Activated gamma-delta T cell (primary cell): Measurements from ENCODE around the gene SLC12A5.

Experiments used
- DNase-seq: peaks from one replicate; lab custom pipeline; 2025; lab: John Stamatoyannopoulos, UW

SLC12A5 gene

DNA sequence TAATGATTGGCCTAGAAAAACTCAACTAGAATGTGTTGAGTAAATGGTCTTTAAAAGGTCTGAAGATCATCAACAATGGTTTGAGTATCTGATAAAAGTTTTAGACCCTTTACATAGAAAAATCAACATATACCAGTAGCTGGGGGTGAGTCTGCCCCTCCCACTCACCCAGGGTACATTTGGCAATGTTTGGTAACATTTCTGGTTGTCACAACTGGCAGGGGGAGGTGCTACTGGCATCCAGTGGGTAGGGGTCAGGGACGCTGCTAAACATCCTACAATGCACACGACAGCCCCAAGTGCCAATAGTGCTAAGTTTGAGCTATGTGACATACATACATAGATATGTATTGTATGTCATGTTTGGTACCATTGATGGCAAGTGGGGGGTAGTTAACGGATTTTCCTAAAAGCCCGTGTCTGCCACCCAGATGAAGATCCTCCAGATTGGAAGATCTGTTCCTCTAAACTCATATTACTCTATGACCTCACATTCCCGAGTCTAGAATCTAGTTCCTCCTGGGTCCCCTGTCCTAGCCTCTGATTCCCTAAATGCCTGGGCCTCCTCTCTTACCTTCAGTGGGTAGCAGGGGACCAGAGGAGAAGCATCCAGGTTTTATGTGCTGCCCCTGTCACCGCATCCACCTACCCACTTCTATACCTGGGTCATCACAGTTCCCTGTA is 22.9 kb upstream of the SLC12A5 start:
- DNase-seq, result no peak

DNA sequence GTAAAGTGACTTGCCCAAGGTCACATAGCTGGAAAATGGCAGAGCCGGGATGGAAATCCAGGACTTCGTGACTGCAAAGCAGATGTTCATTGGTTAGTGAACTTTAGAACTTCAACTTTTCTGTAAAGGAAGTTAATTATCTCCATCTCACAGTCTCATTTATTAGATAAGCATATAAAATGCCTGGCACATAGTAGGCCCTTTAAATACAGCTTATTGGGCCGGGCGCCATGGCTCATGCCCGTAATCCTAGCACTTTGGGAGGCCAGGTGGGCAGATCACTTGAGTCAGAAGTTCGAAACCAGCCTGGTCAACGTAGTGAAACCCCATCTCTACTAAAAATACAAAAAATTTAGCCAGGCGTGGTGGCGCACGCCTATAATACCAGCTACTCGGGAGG is 22.1 kb upstream of the SLC12A5 start:
- no peak for DNase-seq

DNA sequence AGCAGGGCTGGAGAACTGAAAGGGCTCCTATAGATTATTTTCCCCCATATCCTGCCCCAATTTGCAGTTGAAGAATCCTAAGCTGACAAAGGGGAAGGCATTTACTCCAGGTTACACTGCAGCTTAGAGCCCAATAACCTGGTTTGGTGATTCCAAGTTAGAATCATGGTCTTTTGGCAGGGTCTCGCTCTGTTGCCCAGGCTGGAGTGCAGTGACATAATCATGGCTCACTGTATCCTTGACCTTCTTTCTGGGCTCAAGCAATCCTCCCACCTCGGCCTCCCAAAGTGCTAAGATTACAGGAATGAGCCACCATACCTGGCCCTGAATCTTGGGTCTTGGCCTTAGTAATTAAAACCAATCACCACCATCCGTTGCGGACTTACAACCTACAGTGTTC is 21.3 kb upstream of the SLC12A5 start:
- DNase-seq, result no peak

DNA sequence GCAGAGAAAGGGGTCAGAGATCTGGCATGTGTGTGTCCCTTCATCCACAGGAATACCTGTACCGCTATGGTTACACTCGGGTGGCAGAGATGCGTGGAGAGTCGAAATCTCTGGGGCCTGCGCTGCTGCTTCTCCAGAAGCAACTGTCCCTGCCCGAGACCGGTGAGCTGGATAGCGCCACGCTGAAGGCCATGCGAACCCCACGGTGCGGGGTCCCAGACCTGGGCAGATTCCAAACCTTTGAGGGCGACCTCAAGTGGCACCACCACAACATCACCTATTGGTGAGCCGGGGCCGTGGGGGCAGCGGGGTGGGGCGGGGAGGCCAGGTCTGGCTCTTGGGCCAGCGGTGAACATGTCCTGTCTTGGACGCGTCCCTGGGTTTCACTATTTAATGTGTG is 19.2 kb upstream of the SLC12A5 start:
- DNase-seq, result no peak

DNA sequence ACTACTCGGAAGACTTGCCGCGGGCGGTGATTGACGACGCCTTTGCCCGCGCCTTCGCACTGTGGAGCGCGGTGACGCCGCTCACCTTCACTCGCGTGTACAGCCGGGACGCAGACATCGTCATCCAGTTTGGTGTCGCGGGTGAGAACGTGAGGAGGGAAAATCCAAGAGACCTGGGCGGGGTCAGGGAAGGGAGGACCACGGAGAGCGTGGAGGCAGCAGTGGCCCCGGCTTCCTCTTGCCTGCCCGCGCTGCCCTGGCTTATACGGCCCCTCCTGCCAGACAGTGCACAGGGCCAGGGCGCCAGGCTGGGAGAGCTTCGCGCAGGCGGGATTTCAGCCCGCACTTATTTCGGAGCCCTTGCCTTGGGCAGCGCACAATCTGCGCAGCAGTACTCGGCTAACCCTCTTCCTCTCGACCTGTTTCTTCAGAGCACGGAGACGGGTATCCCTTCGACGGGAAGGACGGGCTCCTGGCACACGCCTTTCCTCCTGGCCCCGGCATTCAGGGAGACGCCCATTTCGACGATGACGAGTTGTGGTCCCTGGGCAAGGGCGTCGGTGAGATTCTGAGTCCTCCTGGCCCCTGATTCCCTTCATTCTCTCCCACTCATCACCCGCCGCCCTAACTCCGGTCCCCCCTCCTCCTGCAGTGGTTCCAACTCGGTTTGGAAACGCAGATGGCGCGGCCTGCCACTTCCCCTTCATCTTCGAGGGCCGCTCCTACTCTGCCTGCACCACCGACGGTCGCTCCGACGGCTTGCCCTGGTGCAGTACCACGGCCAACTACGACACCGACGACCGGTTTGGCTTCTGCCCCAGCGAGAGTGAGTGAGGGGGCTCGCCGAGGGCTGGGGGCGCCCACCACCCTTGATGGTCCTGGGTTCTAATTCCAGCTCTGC is 18.3 kb upstream of the SLC12A5 start:
- DNase-seq, result peak; percentile 52

DNA sequence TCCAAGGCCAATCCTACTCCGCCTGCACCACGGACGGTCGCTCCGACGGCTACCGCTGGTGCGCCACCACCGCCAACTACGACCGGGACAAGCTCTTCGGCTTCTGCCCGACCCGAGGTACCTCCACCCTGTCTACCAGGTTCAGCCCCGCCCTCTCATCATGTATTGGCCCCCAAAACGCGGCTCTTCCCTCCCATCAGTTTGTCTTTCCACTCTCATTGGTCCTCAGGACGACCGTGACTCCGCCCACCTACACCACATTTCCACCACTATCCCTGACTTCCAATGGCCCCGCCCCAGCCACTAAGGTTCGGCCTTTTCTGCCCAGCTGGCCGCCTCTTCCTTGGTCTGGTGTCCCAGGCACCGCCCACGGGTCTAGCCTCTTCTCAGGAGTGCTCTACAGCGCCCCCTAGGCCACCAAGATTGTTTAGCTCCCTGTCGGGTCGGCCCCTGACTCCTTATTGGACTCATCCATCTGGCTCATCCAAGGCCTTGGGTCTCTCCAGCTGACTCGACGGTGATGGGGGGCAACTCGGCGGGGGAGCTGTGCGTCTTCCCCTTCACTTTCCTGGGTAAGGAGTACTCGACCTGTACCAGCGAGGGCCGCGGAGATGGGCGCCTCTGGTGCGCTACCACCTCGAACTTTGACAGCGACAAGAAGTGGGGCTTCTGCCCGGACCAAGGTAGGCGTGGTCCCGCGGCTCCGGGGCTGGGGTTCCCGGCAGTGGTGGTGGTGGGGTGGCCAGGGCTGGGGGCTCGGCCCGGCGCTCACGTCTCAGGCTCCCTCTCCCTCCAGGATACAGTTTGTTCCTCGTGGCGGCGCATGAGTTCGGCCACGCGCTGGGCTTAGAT is 17.2 kb upstream of the SLC12A5 start:
- no peak for DNase-seq

DNA sequence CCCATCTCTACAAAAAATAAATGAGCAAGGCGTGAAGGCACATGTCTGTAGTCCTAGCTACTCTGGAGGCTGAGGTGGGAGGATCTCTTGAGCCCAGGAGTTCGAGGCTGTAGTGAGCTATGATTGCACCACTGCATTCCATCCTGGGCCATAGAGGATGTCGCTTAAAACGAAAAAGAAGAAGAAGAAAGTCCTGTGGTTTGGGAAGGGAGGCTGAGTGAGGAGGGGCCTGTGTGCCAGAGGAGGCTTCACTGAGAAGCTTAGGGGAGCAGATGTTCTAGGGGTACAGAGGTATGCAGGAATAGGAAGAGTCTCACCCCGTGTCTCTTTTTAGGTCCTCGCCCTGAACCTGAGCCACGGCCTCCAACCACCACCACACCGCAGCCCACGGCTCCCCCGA is 16.1 kb upstream of the SLC12A5 start:
- no peak for DNase-seq

DNA sequence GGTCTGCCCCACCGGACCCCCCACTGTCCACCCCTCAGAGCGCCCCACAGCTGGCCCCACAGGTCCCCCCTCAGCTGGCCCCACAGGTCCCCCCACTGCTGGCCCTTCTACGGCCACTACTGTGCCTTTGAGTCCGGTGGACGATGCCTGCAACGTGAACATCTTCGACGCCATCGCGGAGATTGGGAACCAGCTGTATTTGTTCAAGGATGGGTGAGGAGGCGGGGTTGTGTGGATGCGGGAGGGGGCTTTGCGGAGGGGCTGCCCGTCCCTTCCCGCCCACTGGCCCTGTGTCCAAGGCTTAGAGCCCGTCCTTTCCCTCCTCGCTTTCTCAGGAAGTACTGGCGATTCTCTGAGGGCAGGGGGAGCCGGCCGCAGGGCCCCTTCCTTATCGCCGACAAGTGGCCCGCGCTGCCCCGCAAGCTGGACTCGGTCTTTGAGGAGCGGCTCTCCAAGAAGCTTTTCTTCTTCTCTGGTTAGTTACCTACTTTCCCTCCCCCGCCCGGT is 15.6 kb upstream of the SLC12A5 start:
- no peak for DNase-seq

DNA sequence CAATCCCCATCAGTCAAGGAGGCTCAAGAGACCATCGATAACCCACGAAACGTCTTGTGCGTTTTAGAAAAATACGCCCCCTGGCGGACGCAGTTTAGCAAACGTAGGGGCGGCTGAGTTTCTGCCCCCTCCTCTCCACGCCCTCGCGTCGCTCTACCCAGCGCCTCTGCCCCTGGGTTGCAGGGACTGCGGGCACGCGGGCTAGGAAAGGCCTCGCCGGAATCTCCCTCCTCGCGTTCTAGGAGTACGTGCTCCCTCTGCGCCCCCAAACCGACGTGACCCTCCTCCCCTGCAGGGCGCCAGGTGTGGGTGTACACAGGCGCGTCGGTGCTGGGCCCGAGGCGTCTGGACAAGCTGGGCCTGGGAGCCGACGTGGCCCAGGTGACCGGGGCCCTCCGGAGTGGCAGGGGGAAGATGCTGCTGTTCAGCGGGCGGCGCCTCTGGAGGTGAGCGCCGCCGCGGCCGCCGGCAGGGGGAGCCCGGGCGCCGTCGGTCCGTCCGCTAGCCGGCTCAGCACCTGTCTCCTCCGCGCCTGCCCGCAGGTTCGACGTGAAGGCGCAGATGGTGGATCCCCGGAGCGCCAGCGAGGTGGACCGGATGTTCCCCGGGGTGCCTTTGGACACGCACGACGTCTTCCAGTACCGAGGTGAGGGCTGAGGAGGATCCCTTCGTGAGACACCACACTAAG is 15.0 kb upstream of the SLC12A5 start:
- peak; percentile 41 for DNase-seq

DNA sequence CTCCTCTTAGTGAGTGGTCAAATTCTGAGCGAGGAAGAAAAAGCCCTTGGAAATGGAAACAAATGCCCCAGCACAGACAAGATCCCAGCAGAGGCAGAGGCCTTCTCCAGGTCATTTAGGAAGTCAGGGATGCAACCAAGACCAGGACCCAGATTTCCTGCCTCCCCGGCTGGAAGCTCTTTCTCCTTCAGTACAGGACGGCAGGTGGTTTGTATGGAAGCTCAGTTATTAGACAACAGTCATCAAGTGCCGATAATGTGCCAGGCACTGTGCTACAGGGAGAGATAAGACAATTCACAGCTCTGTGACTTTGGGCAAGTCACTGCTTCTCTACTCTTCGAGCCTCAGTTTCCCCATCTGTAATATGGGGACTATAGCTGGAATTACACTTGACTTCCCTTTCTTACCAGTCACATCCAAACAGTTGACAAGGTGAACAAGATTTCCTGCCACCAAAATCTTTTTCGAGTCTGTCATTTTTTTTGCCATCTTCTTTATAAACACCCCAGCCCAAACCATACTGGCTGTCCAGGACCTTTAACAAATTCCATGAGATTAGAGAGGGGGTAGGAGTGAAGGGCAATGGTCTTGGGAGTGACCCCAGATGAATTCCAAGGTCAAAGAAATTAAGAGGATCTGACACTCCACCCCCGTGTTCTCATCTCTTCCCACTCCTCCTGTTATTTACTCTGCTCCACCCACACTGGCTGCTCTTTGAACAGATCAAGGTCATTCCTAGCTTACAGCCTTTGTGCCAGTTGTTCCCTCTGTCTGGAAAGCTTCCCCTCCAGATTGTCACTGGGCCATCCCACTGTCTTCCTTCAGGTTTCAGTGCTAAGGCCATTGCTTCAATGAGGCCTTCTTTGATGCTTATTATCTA is 14.3 kb upstream of the SLC12A5 start:
- no peak for DNase-seq

DNA sequence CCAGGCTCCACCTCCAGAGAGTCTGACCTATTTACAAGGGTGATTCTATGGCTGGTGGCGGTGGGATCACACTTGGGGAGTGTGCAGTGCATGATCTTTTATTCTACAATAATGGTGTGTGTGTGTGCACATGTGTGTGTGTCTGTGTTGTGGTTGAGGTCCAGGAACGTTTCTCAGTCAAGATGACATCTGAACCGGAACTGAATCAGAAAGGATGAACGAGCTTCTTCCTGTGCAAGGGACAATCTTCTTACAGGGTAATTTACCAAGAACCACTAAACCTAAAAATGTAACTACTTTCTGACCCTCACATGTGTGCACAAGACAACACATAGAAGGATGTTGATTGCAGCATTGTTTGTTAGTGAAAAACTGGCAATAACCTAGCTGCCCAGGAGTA is 11.7 kb upstream of the SLC12A5 start:
- no peak for DNase-seq

DNA sequence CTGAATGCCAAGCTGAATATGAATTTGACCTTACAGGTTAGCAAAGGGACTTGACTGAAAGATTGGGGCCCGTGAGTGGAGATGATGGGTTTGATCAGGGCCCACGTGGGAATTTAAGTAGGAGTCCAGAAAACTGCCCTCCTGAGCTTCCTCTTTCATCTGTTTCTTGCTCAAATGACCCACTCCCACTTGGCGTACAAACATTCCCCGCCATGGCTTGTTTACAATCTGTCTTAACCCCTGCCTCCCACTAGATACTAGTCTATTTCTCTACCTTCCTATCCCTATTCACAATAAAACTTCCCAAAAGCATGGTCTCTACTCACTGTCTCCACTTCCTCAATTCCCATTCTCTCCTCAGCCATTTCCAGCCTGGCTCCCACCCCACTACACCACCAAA is 10.9 kb upstream of the SLC12A5 start:
- DNase-seq, result no peak

DNA sequence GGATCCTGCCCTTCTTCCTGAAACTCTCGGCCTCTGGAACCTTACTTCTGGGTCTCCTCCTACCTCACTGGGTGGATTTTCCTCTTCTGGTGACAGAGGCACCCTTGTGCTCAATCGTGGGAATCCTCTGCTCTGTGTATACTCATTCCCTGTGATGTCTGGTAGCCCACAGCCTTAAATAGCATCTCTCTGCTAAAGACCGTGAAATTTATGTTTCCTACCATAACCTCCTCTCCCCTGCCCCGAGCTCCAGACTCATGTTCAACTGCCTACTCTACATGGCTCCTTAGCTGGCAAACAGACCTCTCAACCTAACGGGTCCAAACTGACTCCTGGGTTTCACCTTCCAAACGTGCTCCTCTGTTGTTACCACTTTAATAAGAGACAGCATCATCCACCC is 10.4 kb upstream of the SLC12A5 start:
- no peak for DNase-seq

DNA sequence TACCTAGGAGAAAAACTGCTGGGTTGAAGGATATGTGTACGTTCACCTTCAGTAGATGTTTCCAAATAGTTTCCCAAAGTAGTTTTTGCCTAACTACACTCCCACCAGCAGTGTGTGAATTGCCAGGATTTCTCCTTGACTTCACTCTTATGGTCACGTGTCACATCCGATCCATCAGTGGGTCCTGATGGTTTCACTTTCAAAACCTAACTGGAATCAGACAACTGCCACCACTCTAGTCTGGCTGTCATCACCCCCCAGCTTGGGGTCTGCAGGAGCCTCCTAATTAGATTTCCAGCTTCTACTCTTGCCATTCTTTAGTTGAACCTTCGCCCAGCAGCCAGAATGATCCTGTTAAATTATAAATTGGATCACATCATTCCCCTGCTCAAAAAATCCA is 8.5 kb upstream of the SLC12A5 start:
- no peak for DNase-seq

DNA sequence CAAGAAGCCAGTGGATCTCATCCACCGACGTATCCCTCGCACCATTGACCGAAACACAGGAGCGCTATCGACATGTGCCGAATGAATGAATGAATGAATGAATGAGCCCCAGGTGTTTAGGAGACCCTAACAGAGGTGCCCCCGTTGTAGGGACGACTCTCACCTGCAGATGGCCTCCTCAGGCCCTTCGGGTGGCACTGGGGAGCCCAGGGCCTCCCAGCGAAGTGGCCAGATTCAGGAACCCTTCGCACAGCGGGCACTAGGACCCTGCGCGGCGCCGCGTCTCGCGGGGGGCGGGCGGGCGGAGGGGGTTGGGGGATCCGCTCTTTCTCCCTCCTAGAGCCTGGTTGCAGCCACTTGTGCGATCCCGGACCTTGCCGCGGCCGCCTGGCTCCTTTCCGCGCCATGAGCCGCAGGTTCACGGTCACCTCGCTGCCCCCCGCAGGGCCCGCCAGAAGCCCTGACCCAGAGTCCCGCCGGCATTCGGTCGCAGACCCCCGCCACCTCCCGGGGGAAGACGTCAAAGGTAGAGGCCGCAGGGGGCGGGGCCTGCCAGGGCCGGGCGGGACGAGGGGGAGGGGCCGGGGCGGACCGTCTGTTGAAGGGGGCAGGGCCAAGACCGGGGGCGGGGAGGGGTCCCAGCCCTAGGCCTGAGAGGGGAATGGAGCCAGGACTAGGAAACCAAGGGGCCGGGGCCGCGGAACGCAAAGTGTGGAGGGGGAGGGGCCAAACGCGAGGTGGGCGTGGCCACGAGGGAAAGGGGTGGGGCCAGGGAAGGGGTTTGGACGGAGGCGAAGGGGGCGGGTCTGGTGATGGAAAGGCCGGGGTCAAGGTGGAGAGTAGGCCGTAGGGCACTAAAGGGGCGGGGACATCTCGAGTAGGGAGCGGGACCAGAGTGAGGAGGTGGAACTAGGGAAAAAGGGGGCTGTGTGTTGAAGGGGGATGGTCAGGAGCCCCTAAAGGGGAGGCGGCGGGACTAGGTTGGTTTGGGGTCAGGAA is 7.4 kb upstream of the SLC12A5 start:
- DNase-seq, result peak; percentile 38

DNA sequence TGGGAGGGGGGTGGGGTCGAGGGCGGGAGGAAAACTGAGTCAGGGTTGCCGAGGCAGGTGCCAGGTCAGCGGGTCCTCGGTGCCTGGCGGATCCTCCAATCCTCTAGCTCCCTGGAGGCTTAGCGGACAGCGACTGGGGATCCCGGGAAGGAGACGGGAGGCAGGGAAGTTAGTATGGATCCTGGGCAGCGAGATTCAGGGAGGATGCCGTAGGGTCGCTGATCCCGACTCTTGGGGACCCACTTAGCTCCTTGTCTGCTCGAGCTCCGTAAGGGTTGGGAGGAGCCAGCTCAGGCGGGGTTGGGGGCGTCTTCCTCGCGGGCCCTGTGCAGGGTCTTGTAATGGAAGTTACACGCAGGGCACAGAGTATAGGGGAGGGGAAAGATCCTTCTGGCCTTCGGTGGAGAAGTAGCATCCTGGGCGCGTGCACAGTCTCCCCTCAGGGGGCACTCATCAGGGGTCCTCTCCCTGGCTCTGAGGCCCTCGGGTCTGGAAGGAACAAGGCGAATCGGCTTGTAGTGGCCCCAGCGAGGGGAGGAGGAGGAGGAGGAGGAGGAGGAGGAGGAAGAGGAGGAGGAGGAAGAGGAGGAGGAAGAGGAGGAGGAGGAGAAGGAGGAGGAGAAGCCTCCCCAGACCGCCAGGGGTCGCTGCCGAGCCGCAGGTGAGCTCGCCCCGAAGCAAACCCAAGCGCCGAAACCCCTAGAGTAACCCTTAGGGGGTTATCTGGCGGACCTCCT is 6.4 kb upstream of the SLC12A5 start:
- peak; percentile 42 for DNase-seq

DNA sequence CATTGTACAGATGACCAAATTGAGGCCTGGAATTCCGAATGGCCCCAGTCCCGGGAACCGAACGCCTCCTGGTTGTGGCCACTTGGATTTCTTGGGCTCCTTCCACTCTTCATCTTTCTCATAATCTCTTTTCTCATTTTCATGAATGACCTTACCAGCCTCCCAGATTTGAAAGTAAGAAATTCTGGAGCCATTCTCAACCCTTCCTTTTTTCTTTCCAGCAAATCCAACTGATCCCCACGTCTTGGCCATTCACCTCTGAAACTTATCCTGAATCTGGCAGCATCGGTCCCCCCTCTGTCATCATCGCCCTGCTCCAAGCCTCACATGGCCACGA is 5.9 kb upstream of the SLC12A5 start:
- DNase-seq, result no peak

DNA sequence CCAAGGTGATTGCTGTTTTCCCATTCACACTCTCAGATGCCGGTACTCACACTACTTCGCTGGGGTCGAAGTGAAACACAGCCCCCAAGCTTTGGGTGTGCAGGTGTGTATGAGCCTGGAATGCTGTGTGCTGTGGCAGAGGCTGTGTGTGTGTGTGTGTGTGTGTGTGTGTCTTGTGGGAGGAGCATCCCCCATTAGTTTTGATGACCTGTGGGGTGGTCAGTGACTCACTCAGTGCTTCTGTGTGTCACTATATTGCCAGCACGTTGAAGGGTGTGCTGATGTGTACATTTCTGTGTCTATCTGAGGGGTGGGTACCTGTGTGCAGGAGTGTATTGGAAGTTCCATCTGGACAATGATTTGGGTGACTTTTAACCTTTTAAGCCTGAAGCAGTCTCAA is 5.0 kb upstream of the SLC12A5 start:
- DNase-seq, result no peak

DNA sequence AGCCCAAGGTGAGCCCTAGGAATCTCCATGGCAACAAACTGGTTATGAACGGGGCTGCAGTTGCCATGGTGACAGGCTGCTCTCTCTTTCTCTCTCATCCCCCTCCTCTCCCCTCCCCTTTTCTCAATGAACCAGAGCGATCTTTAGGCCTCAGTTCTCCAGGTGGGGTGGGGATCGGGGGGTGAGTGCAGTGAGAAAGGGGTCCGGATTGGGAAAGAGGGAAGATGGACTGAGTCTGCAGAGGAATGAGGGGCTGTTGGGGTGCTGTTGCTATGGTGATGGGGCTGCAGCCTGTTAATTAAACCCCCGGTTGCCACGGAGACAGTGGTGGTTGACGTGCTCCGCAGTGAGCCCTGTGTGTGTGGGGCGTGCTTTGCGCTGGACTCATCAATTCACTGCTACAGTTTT is 3.6 kb upstream of the SLC12A5 start:
- DNase-seq, result no peak
